ENCODE results near the gene MARK2.

MARK2 gene

GRCh38 chr11:63905179-63905578 lies 66.3 kb downstream of the MARK2 start (continued):
- TF ChIP-seq POU6F1 (CRISPR knock-in tag; IDR thresholded peaks at IDR 0.05; ENCODE audit: borderline replicate concordance, low read depth) = no peak
- no peak for TF ChIP-seq CREB5 (CRISPR knock-in tag; IDR thresholded peaks at IDR 0.05; ENCODE audit: low read depth)
- TF ChIP-seq ZNF8 (CRISPR knock-in tag; IDR thresholded peaks at IDR 0.05) = no peak
- no peak for TF ChIP-seq TOX (CRISPR knock-in tag; IDR thresholded peaks at IDR 0.05; ENCODE audit: borderline replicate concordance)
- TF ChIP-seq CSDC2 (CRISPR knock-in tag; IDR thresholded peaks at IDR 0.05) = no peak
- no peak for TF ChIP-seq ZNF70 (CRISPR knock-in tag; IDR thresholded peaks at IDR 0.05)
- no peak for TF ChIP-seq SNAI2 (CRISPR knock-in tag; IDR thresholded peaks at IDR 0.05)

- no peak for ATAC-seq
These were observed 67.2 kb downstream of the MARK2 start for GRCh38 chr11:63906087-63906486.

GRCh38 chr11:63906585-63906984 lies 67.7 kb downstream of the MARK2 start:
- peak; percentile 14; the same call in 1 of the 3 replicates for ATAC-seq
- TF ChIP-seq RARB (CRISPR knock-in tag; IDR thresholded peaks at IDR 0.05) = no peak

More at GRCh38 chr11:63906087-63906486, 67.2 kb downstream of the MARK2 start:
- TF ChIP-seq ZNF70 (CRISPR knock-in tag; IDR thresholded peaks at IDR 0.05) (no peak), GLIS3 (CRISPR knock-in tag; IDR thresholded peaks at IDR 0.05) (no peak), ZNF565 (CRISPR knock-in tag; conservative IDR thresholded peaks at IDR 0.05; ENCODE audit: low read depth) (no peak), ZNF8 (CRISPR knock-in tag; IDR thresholded peaks at IDR 0.05) (no peak)

GRCh38 chr11:63907063-63907462 lies 68.2 kb downstream of the MARK2 start:
- TF ChIP-seq CREB5 (CRISPR knock-in tag; IDR thresholded peaks at IDR 0.05; ENCODE audit: low read depth) = no peak
- no peak for TF ChIP-seq BACH2 (CRISPR knock-in tag; IDR thresholded peaks at IDR 0.05; ENCODE audit: borderline replicate concordance)
- no peak for TF ChIP-seq ZFP3 (CRISPR knock-in tag; IDR thresholded peaks at IDR 0.05)
- no peak for TF ChIP-seq ZNF70 (CRISPR knock-in tag; IDR thresholded peaks at IDR 0.05)
- TF ChIP-seq OSR1 (CRISPR knock-in tag; IDR thresholded peaks at IDR 0.05) = no peak
- no peak for TF ChIP-seq ZFP30 (CRISPR knock-in tag; IDR thresholded peaks at IDR 0.05)
- TF ChIP-seq ARNTL (CRISPR knock-in tag; IDR thresholded peaks at IDR 0.05; ENCODE audit: borderline replicate concordance, low read depth) = no peak
- TF ChIP-seq ZC3H10 (CRISPR knock-in tag; IDR thresholded peaks at IDR 0.05) = no peak
- TF ChIP-seq GLIS3 (CRISPR knock-in tag; IDR thresholded peaks at IDR 0.05) = no peak
- no peak for ATAC-seq

GRCh38 chr11:63907808-63908530 lies 69.1 kb downstream of the MARK2 start:
- TF ChIP-seq ZFP3 (CRISPR knock-in tag; IDR thresholded peaks at IDR 0.05) (no peak), SNAI2 (CRISPR knock-in tag; IDR thresholded peaks at IDR 0.05) (no peak), POU6F1 (CRISPR knock-in tag; IDR thresholded peaks at IDR 0.05; ENCODE audit: borderline replicate concordance, low read depth) (no peak), ZFP30 (CRISPR knock-in tag; IDR thresholded peaks at IDR 0.05) (no peak), PPARA (CRISPR knock-in tag; IDR thresholded peaks at IDR 0.05; ENCODE audit: borderline replicate concordance) (no peak), ESRRG (CRISPR knock-in tag; IDR thresholded peaks at IDR 0.05) (no peak), CREB5 (CRISPR knock-in tag; IDR thresholded peaks at IDR 0.05; ENCODE audit: low read depth) (no peak), ARNTL (CRISPR knock-in tag; IDR thresholded peaks at IDR 0.05; ENCODE audit: borderline replicate concordance, low read depth) (no peak)
- no peak for ATAC-seq
